GM18907 (cell line): Measurements from ENCODE around the gene ECT2.
"Not testable (repeated sequence)": the region's sequence is repeated elsewhere in the genome, so short reads cannot be mapped to it uniquely, and the experiment has no call there.

Experiments
- ATAC-seq: cut with Tn5 transposase; IDR thresholded peaks from one replicate; pipeline ENCODE4 v1.9.1; 2021; ENCODE audit warnings: mild to moderate bottlenecking, moderate library complexity; ENCODE audit not compliant: unreplicated experiment

ECT2 gene

DNA sequence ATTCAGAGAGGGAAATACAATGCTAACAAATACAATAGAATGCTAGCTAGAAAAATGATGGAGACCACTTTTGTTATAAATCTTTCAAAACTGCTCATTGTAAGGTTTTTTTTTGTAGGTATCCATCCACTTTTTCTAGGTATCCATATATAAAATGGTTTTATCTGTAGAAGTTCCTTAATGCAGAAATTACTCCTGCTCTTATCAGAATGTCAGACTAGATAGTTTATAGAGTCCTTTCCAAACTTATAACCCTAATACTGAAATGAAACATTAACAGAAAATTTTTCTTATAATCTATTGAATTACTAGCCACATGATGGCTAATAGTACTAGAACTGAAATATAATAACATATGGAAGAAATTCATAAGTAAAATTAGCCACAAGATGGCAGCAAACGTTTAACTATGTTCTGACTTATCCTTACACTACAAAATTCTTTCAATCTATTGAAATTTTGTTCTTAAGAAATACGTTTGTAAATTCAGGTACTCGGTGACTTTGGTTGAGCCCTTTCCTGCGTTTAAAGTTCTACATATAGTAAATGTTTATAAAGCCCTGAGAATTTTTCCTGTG is 58.5 kb downstream of the ECT2 start:
- ATAC-seq, result peak; percentile 54

- ATAC-seq, result no peak
Measured at GRCh38 chr3:172811099-172811498, 60.6 kb downstream of the ECT2 start.

DNA sequence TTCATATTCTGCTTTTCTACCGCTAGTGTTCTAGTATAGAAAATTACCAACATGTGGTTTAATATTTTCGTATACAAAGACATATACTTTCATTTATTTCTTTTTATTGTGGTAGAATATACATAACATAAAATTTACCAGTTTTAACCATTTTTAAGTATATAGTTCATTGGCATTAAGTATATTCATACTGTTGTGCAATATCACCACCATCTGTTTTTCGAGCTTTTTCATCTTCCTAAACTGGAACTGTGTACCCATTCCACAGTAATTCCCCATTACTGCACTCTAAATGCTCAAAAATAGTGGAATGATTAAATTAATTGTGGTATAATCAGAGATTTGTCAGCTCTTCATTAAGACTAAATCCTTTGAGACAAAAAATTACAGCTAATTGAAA is 62.9 kb downstream of the ECT2 start:
- no peak for ATAC-seq

DNA sequence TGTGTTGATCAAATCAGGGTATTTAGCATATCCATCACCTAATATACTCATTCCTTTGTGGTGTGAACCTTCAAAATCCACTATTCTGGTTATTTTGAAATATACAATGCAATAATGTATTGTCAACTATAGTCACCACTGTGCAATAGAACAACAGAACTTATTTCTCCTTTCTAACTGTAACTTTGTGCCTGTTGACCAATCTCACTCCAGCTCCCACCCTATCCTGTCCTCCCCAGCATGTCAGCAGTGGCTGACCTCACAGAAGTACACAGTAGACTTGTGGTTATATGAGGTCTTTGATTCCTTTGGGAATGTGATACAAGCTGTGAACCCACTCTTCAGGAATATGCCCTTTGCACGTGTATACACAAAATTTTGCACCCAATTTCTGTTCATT is 64.2 kb downstream of the ECT2 start:
- ATAC-seq, result no peak

- no peak for ATAC-seq
Measured at GRCh38 chr3:172815857-172816256, 65.3 kb downstream of the ECT2 start.

DNA sequence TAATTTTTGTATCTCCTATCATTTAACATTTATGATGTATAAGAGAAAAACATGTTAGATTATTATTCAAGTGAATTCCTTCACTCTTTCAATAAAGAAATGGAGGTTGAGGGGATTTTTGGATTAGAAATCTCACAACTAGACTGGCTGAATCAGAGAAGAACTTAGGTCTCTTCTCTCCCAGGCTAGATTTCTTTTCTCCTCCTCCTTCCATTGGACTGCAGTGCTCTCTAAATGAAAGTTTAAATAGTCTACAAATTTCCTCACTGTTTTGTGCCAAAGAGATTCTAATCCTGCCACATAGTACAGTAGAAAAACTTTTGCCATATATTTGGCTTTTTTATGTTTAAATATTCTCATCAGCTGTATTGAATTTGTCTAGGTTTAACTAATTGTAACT is 65.8 kb downstream of the ECT2 start:
- no peak for ATAC-seq

GRCh38 chr3:172816968-172817367 is 66.4 kb downstream of the ECT2 start:
- no peak for ATAC-seq

DNA sequence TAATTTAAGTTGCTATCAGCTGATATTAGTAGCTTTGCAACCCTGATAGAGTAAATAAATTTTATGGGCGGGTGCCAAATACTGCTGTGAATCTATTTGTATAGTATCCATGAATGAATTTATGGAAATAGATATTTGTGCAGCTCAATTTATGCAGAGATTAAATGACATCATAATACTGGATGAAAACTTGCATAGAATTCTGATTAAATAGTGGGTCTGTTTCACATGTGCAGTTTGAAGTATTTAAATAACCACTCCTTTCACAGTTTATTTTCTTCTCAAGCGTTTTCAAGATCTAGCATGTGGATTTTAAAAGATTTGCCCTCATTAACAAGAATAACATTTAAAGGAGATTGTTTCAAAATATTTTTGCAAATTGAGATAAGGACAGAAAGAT is 70.0 kb downstream of the ECT2 start:
- ATAC-seq, result no peak

- no peak for ATAC-seq
Measured at GRCh38 chr3:172824229-172824628, 73.7 kb downstream of the ECT2 start.

DNA sequence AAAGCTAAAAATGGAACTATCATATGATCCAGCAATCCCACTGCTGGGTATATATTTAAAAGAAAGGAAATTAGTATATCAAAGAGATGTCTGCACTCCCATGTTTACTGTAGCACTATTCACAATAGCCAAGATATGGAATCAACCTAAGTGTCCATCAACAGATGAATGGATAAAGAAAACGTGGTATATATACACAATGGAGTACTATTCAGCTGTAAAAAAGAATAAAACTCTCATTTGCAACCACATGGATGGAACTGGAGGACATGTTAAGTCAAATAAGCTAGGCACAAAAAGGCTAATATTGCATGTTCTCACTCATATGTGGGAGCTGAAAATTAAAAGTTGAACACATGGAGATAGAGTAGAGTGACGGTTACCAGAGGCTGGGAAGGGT is 76.7 kb downstream of the ECT2 start:
- ATAC-seq, result not testable (repeated sequence)

DNA sequence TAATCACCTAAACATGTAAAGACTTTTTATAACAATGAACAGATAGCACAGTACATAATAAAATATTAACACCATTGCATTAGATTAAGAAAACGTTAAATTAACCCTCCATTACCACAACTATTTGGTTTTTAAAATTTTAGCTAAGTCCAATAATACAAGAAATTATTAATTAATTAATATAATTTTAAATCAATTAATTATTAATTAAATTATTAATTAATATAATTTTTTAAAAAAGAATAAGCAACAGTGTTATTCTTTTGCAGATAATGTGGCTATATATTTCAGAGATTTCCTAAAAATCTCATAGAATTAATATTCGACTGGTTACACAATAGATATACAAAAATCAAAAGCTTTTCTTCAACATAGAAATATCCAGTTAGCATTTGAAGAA is 82.5 kb downstream of the ECT2 start:
- no peak for ATAC-seq

DNA sequence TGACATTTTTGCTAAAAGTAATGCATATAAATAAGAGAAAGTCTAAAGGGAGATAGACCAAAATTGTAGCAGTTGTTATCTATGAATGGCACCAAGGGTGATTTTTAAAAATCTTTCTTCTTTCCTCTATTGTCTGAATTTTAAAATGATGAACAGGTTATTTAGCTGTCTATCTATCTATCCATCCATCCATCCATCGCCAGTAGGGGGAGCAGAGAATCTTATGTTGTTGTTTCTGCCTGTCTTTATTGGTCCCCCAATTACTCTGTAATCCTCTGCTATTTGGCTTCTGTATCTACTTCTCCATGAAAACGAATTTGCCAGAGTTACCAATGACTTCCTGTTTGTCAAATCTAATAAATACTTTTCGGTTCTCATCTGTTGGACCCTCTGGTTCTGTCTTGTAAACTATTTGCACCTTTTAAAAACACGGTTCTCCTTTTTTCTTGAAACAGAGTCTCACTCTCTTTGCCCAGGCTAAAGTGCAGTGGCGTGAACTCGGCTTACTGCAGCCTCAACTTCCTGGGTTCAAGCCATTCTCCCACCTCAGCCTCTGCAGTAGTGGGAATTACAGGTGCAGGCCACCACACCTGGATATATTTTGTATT is 86.0 kb downstream of the ECT2 start:
- peak; percentile 72 for ATAC-seq

- no peak for ATAC-seq
Measured at GRCh38 chr3:172839679-172840078, 89.2 kb downstream of the ECT2 start.

GRCh38 chr3:172840463-172840862 is 89.9 kb downstream of the ECT2 start:
- ATAC-seq, result no peak

- ATAC-seq, result no peak
Measured at GRCh38 chr3:172840913-172841312, 90.4 kb downstream of the ECT2 start.

- ATAC-seq, result no peak
Measured at GRCh38 chr3:172844428-172844827, 93.9 kb downstream of the ECT2 start.

GRCh38 chr3:172846103-172846561 is 95.6 kb downstream of the ECT2 start:
- ATAC-seq, result peak; percentile 75

DNA sequence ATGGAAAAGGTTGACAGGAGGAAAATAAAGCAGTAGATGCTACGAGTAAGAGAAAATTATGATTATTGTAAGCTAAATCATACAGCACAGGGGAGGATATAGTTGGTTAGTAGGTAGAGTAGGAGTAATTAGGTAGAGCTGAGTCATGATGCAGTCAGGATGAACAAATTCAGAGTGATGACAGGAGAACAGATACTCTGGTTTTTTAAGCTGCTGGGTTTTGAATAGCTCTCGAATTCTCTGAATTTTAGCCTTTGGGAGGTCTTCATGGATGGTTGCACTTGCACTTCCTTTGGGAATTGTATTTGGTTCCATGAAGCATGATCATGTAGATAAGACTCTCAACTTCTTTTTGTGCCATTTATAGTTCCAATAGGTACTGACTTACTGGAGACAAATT is 96.2 kb downstream of the ECT2 start:
- ATAC-seq, result no peak

- no peak for ATAC-seq
Measured at GRCh38 chr3:172847292-172847691, 96.8 kb downstream of the ECT2 start.

- ATAC-seq, result no peak
Measured at GRCh38 chr3:172848910-172849309, 98.4 kb downstream of the ECT2 start.

DNA sequence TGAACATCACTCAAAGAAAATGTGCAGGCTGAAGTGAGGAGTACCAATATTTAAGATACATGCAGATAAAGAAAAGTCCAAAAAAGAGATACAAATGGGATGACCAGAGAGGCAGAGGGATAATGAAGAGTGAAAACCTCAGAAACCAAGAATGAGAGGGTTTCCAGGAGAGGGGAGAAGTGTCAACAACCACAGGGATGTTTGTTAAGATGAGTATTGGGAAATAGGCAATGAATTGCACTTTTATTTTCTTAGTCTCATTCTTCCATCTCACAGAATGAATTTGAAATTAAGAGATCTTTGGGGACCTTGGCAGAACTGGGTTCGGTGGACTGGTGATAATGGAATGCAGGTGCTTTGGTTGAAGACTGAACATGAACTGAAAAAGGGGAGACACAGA is 102.5 kb downstream of the ECT2 start:
- no peak for ATAC-seq

- ATAC-seq, result no peak
Measured at GRCh38 chr3:172853921-172854666, 103.6 kb downstream of the ECT2 start.
